SK-N-SH (cell line): ENCODE measurements around the gene CCDC152.

Source experiments
- CTCF ChIP-seq: fragments of 200-600 bp; sonication (generic); IDR thresholded peaks from 2 replicates; pipeline ENCODE4 v1.6.1; 2017; ENCODE audit warnings: antibody characterized with exemption, mild to moderate bottlenecking, moderate library complexity
- EP300 ChIP-seq, 2 experiments: IDR thresholded peaks; 2 replicates each; pipeline versions ENCODE4 v1.4.0 to v1.6.1; 2012; ENCODE audit warnings: borderline replicate concordance in 1 of 2, low read depth in 1 of 2, low read length in 1 of 2
- JUND ChIP-seq: IDR thresholded peaks from 2 replicates; pipeline ENCODE4 v1.4.0; 2012
- MXI1 ChIP-seq: IDR thresholded peaks from 2 replicates; pipeline ENCODE4 v1.6.1; 2012; ENCODE audit warnings: mild to moderate bottlenecking, low read depth, low read length, improper control_type of control experiment
- PBX3 ChIP-seq: IDR thresholded peaks from 2 replicates; pipeline ENCODE4; 2012
- RAD21 ChIP-seq: IDR thresholded peaks from 2 replicates; pipeline ENCODE4 v1.6.1; 2012; ENCODE audit warnings: mild to moderate bottlenecking, low read length
- TAF1 ChIP-seq: IDR thresholded peaks from 2 replicates; pipeline ENCODE4 v1.6.1; 2012; ENCODE audit warnings: low read depth, mild to moderate bottlenecking, low read length, moderate library complexity, borderline replicate concordance
- YY1 ChIP-seq: IDR thresholded peaks from 2 replicates; pipeline ENCODE4 v1.4.0; 2012; ENCODE audit warnings: low read depth, mild to moderate bottlenecking
- TF ChIP-seq, protein P1 (sequence below): fragments of 150-350 bp; IDR thresholded peaks from 2 replicates; pipeline ENCODE4 v1.6.1; 2016; ENCODE audit warnings: mild to moderate bottlenecking, low read depth, low read length
- TF ChIP-seq, protein P2 (sequence below): IDR thresholded peaks from 2 replicates; pipeline ENCODE4 v1.4.0; 2012; ENCODE audit warnings: low read depth
- TF ChIP-seq, protein P3 (sequence below): IDR thresholded peaks from 2 replicates; pipeline ENCODE4 v1.6.1; 2012; ENCODE audit warnings: mild to moderate bottlenecking, low read depth, low read length, moderate library complexity

- TF ChIP-seq EP300 (IDR thresholded peaks at IDR 0.05; ENCODE audit: borderline replicate concordance in 1 of 2, low read depth in 1 of 2, low read length in 1 of 2) = no peak
- TF ChIP-seq, protein P1, sequence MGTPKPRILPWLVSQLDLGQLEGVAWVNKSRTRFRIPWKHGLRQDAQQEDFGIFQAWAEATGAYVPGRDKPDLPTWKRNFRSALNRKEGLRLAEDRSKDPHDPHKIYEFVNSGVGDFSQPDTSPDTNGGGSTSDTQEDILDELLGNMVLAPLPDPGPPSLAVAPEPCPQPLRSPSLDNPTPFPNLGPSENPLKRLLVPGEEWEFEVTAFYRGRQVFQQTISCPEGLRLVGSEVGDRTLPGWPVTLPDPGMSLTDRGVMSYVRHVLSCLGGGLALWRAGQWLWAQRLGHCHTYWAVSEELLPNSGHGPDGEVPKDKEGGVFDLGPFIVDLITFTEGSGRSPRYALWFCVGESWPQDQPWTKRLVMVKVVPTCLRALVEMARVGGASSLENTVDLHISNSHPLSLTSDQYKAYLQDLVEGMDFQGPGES = no peak
- no peak for TF ChIP-seq TAF1
- TF ChIP-seq, protein P2, sequence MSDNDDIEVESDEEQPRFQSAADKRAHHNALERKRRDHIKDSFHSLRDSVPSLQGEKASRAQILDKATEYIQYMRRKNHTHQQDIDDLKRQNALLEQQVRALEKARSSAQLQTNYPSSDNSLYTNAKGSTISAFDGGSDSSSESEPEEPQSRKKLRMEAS = no peak
- TF ChIP-seq JUND = no peak
- no peak for TF ChIP-seq CTCF
- TF ChIP-seq RAD21 = no peak
- TF ChIP-seq, protein P3, sequence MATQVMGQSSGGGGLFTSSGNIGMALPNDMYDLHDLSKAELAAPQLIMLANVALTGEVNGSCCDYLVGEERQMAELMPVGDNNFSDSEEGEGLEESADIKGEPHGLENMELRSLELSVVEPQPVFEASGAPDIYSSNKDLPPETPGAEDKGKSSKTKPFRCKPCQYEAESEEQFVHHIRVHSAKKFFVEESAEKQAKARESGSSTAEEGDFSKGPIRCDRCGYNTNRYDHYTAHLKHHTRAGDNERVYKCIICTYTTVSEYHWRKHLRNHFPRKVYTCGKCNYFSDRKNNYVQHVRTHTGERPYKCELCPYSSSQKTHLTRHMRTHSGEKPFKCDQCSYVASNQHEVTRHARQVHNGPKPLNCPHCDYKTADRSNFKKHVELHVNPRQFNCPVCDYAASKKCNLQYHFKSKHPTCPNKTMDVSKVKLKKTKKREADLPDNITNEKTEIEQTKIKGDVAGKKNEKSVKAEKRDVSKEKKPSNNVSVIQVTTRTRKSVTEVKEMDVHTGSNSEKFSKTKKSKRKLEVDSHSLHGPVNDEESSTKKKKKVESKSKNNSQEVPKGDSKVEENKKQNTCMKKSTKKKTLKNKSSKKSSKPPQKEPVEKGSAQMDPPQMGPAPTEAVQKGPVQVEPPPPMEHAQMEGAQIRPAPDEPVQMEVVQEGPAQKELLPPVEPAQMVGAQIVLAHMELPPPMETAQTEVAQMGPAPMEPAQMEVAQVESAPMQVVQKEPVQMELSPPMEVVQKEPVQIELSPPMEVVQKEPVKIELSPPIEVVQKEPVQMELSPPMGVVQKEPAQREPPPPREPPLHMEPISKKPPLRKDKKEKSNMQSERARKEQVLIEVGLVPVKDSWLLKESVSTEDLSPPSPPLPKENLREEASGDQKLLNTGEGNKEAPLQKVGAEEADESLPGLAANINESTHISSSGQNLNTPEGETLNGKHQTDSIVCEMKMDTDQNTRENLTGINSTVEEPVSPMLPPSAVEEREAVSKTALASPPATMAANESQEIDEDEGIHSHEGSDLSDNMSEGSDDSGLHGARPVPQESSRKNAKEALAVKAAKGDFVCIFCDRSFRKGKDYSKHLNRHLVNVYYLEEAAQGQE = no peak
- TF ChIP-seq MXI1 = no peak
- no peak for TF ChIP-seq PBX3
- TF ChIP-seq YY1 = no peak
Measured at GRCh38 chr5:42719034-42719433, 37.6 kb upstream of the CCDC152 start.
